GM18873 (cell line): ENCODE measurements around the gene ENOX2.
"Not testable (repeated sequence)": the region's sequence is repeated elsewhere in the genome, so short reads cannot be mapped to it uniquely, and the experiment has no call there.

Experiments used
- ATAC-seq: cut with Tn5 transposase; IDR thresholded peaks from one replicate; pipeline ENCODE4 v1.9.1; 2021; ENCODE audit warnings: mild to moderate bottlenecking, moderate library complexity, moderate number of reproducible peaks; ENCODE audit not compliant: unreplicated experiment, low FRiP score

ENOX2 gene

DNA sequence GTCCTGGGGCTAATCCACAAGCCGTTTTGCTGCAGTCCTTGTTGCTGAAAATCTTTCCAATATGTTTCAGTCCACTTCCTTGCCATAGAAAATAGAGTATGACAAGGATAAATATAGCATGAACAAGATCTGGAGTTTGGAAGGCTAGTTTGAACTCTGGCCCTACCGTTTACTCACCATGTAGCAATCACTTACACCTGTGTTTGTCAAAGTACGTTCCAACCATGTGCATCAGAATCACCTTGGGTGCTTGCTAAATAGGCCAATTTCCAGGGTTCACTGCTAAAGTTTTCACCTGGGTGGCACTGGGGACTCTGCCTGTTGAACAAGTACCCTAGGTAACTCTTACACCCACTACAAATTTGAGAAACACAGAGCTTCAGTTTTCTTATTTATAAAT, 188.9 kb downstream of the ENOX2 start:
- no peak for ATAC-seq

DNA sequence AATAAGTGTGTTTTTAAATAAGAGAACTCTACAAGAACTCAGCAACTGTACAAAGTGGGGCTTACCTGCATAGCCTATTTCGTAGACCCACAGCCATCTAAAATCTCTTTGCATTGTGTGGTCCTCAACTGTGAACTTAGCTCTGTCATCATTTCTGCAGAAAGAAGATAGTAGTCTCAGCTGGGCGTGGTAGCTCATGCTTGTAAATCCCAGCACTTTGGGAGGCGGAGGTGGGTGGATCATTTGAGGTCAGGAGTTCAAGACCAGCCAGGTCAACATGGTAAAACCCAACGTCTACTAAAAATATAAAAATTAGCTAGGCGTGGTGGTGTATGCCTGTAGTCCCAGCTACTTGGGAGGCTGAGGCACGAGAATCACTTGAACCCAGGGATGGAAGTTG, 193.8 kb downstream of the ENOX2 start:
- ATAC-seq, result not testable (repeated sequence)

DNA sequence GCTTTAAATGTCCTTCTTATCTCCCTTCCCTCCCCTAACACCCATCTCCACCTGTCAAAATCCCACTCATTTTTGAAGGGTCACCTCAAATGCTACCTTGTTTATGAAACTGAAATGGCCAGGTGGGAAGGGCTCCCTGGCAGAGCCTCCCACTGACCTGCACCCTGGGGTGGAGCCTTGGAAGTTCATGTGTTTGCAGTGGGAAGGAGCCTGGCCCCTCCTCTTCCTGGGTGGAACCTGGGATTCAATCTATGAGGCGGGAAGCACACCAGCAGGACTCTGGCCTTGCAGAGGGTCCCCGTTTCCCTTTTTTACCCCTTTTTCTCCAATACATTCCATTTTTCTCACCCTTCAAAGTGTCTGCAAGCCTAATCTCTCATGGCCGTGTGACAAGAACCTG, 197.4 kb downstream of the ENOX2 start:
- no peak for ATAC-seq

DNA sequence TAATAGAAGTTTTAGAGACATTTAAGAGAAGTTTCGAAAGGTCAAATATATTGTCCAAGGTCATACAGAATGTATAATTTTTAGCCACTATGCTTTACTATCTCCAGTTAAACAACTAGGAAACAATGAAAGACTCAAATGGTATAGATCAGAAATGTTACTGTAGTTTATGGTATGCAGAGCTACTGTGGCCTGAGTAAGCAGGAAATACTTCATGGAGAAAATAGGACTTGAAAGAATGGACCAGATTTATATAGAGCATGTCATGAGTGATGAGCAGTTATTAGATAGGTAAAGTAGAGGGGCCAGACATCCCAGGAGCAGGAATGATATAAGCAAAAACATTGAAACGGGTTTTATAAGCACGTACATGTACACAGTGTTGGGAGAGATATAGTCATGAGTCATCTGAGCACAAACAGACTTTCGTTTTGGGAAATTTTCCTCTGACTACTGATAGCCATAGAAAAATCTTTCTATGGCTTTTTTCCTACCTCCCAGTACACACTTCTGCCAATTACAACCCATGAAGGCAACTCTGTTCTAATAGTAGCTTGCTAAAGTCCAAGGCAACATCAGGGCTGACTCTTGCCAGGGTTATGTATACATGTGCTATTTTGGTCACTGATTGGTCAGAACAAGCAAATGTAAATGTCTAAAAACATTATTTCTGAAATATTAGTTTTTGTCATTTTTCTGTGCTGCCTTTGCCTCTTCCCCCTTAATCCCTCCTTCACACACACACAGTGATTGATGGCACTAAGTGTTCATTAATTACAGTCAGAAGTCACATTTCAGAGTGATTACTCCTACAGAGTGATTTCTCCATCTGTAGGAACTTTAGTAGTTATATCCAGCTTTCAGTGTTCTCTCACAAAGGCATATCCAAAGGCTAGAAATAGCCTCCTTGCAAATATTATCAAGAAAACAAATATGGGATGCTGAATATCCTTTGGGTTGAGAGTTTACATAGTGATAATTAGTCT, 198.7 kb downstream of the ENOX2 start:
- no peak for ATAC-seq

DNA sequence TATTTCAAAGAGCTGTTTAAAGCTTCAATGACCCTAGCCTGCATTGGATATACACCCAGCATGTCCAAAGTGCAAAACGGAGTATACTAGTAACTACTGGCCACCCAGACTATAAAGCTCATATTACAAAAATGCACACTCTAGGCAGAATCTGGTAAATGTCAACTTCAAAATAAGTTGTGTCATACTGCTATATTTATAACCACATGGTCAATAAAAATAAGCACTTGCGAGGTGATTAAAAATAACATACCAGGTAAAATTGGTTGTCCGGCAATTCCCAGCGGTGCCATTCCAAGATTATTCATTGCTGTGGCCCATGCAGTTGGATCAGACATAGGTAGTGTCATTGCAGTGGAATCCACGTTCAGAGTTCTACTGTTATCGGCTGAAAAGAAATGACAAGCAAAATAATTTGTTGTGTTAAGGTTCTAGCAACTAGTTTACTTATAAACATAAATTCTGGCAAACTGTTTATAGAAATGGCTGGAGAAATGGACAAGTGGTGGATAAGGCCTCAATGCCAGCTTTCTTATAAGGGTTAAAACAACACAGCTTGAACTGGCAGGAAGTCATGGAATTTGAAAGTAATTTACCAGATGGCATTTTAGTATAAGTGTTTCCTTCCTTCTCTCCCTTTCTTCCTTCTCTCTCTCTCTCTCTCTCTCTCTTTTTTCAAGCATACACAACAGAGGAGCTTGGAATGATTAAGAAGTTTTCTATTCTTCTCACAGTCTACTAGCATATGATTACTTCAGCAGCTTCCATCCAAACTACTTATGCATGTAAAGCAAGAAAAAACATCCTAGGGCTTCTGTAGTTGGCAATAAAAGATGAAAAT, 199.9 kb downstream of the ENOX2 start:
- no peak for ATAC-seq

DNA sequence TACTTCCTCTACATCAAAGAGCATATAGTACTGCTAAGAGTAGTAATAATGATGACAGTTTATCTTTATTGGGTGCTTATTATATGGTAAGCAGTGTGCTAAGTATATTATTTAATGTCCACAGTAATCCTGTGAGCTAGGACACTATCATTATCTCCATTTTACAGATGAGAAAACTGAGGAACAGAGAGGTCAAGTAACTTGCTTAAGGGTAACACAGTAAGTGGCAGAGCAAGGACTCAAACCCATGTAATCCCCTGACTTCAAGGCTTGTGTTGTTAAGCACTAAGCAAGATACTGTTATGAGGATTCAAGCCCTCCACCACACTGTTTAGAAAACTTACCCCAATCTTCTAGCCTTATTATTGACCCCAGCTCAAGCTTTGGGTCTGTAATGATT, 202.4 kb downstream of the ENOX2 start:
- no peak for ATAC-seq

DNA sequence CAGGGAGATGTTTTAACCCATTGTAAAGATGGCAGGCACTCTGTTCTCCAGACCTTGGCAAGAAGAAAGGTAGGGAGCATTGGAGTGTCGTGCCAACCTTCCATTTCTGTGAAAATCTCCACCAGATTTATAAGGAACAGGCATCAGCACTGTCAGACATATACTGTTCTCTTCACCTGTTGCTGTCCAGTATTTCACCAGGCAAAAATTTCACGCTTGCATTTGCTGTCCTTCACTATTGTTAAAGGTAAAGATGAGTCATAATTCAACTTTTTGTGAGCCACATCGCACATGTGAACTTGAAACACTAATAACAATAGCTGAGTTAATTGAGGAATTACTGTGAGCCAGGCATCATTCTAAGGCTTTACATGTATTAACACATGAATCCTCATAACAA, 203.4 kb downstream of the ENOX2 start:
- ATAC-seq, result no peak

DNA sequence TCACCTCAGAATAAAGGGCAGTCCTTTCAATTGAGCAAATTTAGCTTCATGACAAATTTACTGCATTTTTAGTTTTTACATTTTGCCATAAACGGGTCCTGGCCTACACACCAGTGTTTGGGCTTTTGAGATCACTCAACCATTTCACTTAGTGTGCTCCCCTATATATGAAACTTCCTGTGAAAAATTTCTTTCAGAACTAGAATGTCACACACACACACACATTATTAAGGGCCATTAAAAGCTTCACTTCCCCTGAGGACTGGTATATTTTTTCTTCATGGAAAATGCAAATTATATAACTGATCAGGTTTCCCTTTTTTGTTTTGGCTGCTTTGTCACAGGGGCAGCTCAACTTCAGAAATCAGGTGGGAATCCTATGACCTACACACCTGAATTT, 206.5 kb downstream of the ENOX2 start:
- ATAC-seq, result no peak

DNA sequence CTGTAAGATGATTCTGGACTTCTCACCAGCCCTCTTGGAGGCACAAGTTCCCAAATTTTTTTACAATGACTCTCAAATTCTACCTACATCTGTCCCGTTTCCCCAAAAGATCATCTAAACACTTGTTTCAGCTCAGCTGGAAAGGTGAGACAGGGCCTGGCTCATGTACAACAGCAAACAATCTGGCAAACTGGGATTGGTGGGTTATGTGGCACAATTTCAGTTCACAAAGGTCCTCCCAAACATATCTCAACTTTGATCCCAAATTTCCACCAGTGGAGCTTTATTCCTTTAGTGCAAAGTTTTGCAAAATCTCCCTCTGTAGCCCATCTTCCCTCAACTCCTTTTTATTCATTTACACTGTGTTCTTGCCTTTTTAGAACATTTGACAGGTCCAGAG, 207.1 kb downstream of the ENOX2 start:
- ATAC-seq, result no peak

DNA sequence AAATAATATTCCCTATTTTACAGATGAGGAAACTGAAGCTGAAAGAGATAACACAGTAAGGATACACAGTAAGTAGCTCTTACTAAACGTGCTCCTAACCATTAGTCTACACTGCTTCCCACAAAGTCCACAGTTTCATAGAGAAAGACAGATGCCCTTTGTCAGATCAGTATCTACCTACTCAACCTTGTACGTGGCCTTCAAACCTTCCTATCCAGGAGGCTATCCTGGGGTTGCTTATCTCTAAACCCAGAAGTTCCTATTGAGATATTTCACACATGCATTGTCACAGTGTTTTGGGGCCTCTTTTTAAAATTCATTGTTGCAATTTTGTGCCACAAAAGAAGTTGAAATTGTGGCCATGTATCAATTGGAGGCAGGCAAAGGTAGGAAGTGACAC, 208.0 kb downstream of the ENOX2 start:
- ATAC-seq, result no peak

DNA sequence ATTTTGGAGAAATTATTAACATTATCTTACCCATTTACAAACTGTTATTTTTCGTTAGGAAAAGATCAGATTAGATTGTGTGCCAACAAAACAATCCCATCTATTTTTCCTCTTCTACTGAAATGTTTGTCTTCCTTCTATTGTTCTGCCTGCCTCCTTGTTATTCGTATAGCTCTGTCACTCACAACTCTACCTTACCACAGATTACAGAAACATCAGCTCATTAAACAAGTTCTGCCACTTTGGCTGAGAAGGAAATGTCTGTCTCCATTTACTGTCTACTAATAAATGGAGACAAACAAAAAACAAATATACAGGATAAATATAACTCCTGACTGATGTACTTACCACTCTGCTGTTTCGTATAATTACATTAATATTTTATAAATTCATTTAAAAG, 211.4 kb downstream of the ENOX2 start:
- ATAC-seq, result no peak

DNA sequence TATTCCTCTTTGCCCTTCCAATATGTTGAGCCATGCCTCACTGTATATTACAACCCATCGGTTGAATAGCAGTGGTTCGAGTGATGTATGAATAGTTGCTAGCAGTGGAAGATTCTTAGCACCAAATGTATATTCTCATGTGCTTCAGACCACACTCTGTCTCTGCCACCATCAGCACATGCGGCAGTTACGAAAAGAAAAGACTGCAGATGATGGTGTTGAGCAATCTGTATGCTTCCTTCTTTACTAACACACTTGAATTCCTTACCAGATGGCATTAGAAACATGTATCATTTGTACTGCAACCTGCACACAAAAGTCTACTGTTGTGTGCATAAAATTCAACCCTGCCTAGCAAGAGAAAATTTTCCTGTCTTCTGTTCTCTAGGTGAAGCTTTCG, 214.6 kb downstream of the ENOX2 start:
- ATAC-seq, result no peak

DNA sequence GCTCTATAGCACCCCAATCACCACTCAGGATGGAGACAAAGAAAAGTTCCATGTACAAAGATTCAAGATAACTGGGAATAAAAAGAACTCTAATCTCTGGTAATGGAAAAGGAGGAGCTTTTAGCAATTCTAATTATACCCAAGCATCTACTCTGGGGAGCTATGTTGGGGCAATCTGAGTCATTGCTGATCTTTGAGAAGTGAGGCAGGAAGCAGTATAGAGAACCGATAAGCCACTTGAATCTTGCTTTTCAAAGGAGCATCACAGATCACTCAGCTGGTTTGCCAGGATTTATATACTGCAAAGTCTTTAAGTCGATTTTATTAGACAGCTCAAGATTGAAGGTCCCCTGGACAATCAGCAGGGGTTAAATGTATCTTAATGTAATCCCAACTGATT, 220.0 kb downstream of the ENOX2 start:
- ATAC-seq, result no peak

DNA sequence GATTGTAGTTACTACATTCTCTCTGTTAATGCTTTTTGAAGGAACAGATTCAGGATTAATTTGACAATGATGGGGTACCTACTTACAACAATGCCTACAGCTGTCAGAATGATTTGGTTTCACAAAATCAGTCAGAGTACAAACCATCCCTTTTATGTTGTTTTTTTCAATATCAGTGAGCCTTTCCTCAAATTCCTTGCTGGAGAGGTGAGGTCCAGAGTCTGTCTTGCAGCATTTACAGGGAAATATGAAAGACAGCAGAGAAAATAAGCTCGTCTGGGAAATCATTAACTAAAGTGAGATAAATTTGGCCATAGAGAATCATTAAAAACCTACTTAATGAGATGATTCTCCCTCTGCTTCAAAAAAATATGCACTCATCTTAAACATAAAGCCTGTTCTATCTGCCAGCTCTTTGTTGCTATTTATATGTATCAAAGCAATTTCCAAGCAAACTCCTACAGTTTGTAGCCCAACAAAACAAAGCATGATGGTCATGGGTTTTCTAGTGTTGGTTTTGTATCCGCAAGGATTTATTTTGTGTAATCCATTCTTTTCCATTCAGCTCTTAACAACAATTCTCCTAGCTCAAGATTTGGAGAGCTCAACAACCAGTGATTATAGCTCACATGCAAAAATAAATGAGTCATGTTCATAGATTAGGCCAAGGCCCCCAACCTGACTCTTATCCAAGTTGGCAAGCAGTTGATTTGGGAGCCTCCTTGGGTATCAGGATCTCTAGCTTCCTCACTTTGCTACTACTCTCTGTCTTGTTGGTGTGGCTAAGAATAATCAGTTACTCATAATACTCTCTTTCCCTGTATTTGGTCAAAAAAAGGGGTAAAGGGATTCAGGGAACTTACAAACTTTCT, 222.6 kb downstream of the ENOX2 start:
- ATAC-seq, result no peak

DNA sequence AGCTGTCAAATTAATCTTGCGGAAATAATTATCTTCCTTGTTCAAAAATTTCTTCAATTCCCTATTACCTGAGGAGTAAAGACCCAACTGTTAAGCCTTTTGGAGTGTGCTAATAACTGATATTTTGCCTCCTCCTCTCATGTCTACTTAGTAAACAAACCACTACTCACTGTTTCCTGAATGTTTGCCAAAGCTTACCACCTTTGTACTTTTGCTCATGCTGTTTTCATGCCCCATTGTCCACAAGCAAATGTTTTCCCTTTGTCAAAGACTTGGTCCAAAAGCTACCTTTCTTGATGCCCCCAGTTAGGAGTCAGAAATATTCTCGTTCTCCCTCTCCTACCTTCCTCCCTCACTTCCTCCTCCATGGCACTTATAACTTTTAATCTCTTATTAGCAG, 226.1 kb downstream of the ENOX2 start:
- no peak for ATAC-seq

DNA sequence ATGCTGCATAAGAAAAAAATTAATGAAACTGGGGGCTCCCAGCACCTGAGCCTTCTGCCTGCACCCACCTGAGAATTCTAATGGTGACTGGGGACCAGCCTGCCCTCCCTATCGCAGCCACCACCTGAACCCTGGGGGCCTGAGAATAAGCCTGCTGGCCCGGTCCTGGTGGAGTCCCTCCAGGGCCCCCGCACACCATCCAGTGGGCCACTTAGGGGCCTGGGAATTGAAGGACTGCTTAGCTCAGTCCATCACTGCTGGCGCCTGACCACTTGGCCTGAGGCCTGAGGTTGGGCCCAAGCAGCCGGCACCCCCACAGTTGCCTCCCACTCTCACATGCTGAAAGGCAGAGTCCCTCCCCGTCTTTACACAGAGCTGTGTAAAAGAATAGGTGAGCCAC, 230.8 kb downstream of the ENOX2 start:
- ATAC-seq, result no peak

DNA sequence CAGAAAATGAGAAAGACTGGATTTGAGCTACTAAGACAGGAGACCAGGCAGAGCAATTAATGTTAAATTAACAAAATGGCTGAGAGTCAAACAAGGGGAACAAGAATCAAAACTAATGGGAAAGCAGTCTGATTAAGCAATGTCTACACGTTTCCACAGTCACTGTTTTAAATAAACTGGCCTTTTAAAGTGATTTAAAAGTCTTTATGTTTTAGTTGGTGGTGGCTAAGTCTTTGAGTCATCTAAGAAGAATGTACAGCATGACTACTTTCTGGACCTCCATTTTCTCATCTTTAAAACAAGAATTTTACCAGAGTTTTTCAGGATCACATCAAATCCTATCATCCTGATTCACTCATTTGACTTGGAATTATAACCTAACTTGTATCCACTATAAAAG, 233.8 kb downstream of the ENOX2 start:
- no peak for ATAC-seq

DNA sequence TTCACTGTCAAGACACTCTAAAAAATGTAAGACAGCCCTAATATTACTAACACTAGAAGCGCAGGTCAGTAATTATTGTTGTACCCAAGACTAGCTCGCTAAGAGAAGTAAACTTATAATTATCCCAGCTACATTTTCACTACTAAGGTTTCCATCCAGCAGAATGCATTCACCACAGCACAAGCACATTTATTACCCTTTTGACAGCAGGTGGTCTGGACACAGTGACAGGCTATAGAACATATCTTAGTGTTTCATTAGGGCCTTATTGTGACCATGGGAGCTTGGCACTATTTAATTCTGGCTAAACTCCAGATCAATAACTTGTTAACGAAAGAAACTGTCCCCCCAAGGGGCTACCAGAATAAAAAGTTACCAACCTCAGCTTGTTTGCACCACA, 237.7 kb downstream of the ENOX2 start:
- no peak for ATAC-seq

DNA sequence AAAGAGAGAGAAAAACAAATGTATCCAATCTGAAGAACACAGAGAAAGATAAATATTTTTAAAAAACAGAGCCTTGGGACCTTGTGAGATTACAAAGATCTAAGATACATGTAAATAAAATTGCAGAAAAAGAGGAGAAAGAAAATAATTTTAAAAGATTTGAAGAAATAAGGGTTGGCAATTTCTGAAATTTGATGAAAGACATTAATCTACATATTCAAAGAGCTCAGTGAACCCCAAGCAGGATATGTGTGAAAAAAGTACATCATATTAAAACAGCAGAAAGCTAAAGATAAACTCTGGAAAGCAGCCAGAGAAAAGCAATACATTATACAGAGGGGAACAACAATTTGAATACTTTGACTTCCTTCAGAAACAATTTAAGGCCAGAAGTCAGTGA, 244.7 kb downstream of the ENOX2 start:
- ATAC-seq, result no peak

DNA sequence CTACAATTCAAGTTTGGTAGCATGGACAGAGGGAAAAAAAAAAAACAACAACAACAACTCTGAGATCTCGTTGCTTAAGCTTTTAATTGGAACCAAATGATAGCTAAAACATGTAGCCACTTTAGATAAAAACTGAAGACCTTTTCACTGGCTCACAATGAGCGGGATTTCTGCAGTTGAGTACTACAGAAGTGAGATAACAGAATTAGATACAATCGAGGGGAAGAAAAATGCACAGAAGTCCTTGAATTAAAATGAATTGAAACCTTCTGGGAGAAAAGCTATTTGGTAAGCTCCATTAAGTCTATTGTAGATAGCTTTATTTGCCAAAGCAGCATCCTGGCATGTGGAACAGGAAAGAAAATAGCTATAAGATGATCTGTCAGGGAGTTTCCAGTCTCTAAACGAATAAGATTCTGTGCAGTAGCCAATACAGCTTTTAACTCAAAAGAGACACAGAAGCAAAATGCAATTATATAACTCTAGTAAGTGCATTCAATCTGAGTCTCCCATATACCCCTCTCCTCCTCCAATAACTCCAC, 248.5 kb downstream of the ENOX2 start:
- ATAC-seq, result no peak
